NCI-H1417 (cell line): ENCODE data around the gene SLC22A23.

Source experiments
- DNase-seq, 3 experiments: peaks; one replicate each; lab custom pipeline; 2025; lab: John Stamatoyannopoulos, UW

SLC22A23 gene, protein sequence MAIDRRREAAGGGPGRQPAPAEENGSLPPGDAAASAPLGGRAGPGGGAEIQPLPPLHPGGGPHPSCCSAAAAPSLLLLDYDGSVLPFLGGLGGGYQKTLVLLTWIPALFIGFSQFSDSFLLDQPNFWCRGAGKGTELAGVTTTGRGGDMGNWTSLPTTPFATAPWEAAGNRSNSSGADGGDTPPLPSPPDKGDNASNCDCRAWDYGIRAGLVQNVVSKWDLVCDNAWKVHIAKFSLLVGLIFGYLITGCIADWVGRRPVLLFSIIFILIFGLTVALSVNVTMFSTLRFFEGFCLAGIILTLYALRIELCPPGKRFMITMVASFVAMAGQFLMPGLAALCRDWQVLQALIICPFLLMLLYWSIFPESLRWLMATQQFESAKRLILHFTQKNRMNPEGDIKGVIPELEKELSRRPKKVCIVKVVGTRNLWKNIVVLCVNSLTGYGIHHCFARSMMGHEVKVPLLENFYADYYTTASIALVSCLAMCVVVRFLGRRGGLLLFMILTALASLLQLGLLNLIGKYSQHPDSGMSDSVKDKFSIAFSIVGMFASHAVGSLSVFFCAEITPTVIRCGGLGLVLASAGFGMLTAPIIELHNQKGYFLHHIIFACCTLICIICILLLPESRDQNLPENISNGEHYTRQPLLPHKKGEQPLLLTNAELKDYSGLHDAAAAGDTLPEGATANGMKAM

DNA sequence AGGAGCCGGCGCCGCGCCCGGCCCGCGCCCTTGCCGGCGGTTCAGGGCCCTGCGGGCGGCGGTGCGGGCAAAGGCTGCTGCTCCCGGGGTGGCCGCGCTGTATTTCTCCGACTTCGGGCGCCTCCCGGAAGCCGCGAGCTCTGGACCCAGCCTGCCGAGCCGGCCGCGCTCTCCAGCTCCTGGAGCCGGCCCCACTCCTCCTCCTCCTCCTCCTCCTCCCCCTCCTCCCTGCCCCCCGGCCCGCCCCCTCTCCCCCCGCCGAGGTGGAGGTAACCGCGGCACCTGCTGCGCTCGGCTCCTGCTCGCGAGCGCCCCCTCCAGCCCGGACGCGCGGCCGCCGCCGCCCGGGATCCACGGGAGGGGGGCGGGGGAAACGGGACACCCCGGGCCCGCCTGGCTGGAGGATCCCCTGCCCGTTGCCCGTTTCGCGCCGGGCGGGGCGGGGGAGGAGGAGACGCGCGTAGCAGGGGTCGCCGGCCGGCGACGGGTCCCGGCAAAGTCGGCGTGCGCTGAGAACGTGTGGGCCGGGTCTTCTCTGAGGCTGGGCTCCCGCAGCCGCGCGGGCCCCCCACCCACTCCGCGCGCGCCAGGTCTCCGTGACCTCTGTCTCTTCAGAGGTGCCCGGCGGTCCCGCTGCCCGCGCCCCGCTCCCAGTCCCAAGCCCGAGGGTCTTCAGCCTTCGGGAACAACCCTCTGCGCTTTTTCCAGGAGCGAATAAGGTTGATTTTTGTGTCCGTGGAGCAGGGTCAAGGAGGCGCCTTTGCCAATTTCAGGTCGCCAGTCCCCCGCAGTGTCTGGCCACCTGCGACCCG is at the start of gene SLC22A23:
Gene SLC22A23, minus strand, starts transcription at position 153 of the 812 bp plus-strand sequence. CDS start 491 bp downstream, outside the sequence.
- DNase-seq: peak; percentile 61 to 82 (median 72)

DNA sequence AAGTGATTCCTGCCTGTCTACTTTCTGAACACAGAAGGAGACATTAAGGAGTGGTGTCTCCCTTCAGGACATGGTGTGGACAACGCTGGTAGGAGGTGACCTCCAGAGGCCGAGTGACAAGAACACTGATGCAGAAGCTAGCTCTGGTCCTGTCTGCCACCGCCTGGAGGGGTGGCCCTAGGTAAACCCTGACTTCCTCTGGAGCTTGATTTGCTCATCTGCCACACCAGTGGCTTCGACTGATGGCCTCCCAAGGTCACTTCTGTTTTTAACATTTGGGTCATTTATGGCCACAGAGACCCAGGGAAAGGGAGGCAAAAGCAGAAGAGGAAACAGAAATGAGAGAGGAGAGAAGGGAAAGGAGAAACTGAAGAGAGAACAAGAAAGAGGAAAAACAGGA is 49.4 kb upstream of the SLC22A23 start:
- DNase-seq: no peak

DNA sequence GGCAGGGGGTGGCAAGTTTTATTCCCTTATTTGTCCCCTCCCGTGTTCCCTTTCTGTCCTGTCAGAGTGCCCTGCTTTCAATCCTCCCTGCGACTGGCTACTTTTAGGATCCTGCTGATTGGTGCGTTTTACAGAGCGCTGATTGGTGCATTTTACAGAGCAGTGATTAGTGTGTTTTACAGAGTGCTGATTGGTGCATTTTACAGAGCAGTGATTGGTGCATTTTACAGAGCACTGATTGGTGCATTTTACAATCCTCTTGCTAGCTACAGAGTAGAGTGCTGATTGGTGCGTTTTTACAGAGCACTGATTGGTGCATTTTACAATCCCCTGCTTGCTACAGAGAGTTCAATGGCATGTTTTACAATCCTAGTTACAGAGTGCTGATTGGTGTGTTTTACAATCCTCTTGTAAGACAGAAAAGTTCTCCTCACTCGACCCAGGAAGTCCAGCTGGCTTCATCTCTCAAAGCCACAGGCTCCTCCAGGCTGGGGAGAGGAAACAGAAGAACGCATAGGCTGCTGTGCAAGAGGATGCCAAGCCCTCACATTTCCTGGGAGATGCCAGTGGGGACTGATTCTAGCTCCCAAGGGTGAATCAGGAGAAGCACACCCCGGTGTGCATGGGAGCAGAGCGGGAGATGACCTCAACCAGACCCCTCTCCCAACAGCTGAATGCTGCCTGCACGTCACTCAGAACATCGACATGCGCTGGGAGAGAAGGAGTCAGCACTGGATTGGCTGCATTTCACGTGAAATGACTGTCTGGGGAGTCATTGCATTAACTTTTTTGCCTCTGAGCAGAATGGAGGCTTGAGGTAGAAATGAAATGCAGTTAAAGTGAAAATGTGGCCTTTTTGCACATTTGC is 48.3 kb upstream of the SLC22A23 start:
- DNase-seq: no peak

DNA sequence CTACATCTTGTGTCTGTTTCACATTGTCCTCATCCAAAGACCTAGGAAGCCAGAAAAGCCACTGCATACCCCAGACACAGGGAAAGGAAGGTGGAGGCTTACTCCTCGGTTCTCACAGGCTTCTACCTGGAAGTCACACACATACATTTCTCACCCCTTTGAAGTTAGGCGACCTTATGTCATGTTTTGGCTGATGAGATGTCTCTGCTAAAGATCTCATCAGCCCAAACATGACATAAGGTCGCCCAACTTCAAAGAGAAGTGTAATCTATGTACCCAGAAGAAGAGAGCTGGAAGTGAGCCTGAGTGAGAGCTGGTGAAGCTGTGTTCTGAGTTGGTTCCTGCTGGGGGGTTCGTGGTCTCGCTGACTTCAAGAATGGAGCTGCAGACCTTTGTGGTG is 47.5 kb upstream of the SLC22A23 start:
- no peak for DNase-seq

DNA sequence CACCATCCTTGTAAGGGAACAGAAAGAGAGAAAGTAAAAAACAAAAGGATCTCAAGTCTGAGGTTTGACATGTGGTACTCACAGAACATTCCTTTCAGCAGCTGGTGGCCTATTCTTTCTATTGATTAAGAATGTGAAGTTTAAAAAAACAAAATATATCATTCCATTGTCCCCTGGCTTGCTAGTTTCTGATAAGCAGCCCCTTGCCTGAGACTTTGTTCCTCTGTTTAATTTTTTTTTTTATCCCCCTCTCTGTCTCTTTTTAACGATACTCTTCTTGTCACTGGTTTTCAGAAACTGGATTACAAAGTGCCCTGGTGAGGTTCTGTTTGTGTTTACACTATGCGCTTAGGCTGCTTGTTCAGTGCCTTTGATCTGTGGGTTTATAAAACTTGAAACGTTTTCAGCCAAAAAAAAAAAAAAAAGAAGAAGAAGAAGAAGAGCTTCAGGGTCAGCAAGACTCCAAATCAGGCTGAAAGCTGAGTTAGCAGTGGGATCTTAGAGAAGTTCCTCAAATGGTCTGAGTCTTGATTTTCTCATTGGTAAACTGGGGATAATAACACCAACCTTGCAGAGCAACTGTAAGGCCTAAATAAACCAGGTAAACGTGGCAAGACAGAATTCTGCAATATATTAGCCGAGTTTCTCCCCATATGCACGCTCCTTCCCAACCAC is 45.1 kb upstream of the SLC22A23 start:
- DNase-seq: no peak

DNA sequence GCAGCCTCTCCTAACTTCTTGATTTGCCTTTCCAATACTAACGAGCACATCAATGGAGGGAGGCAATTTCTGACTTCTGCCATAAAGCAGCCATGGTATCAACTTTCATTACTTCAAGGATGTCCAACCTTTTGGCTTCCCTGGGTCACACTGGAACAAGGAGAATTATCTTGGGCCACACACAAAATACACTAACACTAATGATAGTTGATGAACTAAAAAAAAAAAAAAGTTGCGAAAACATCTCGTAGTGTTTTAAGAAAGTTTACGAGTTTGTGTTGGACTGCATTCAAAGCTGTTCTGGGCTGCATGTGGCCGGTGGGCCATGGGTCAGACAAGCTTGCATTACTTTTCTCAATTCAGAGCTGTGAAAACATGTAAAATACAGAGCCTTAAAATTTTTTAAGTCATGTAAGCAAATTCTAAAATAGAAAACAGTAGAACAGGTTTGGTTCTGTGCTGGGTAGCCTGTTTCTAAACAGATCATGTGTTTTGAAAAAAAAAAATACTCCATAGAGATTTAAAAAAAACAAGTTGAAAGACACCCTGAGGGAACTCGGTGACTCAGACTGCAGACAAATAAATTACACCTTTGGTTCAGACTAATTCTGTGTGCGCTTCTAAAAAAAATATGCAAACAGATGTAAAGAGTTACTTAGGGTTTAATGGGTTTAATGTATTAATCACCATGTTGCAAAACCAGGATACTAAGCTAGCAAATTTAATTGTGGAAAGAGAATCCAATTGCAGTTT is 43.6 kb upstream of the SLC22A23 start:
- peak in 2 of 3 experiments; percentile 50 to 86 for DNase-seq

DNA sequence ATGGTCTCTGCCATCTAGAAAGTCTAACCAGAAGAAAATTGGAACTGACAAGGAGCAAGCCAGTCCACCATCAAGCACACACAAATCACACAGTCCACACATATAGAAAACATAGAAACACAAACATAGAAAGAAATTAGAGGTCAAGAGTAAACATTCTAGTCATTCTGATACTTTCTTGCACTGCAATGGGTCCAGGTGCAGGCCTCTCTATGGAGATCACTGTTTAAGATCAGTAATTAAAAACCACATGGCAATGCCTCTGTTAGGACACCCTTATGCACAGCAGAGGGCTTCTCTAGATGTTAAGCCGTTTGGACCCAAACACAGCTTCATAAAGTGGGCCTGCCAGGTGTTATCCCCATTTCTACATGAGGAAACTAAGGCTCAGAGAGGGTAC is 42.8 kb upstream of the SLC22A23 start:
- DNase-seq: no peak

DNA sequence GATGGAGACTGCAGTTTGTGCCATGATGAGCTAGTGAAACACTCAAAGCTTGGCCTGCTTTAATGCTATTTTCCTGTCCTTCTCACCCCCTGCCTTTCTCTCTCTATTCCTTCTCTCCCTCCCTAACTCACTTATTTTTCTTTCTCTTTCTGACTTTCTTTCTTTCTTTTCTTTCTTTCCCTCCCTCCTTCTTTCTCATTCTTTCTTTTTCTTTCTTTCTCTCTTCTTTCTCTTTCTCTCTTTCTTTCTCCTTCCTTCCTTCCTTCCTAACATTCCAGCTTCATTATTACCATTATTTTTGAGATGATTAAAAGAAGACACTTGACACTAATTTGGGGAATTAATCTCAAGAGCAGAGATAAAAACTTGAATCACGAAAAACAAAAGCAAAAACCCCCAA is 39.5 kb upstream of the SLC22A23 start:
- DNase-seq: no peak

DNA sequence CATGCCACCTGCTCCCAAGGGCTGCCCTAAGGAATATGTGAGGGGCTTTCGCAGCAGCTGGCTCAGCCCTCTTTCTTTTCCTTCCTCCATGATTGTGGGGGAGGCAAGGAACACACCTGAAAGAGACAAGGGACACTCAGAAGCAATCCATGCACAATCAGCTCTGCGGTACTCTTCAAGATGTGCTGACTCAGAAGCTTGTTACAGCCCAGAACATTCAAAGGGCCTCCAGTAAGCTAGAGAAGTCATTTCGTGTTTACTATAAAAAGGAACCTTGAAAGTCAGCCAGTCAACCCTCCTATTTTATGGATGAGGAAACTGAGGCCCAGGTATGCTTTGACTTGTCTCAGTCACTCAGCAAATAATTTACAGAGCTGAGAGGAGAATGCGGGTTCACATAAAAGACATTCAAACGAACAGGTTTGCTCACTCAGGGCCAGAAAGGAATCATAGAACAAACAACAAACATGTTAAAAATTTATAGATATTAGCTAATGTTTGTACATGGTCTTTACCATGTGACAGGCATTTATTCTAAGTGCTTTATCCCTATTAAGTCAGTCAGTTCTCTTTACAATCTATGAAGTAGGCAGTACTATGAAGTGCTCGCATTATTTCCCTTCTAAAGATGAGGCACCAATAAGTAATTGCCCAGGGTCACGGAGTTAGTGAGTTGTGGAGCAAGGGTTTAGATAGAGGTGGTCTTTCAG is 37.7 kb upstream of the SLC22A23 start:
- DNase-seq: no peak

DNA sequence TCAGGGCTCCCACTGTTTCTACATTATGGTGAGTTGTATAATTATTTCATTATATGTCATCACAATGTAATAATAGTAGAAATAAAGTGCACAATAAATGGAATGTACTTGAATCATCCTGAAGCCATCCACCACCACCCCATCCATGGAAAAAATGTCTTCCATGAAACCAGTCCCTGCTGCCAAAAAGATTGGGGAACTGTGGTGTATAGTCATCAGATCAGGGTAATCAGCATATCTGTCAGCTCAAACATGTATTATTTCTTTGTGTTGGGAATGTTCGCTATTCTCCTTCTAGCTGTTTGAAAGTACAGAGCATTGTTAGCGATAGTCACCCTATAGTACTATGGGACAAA is 33.8 kb upstream of the SLC22A23 start:
- DNase-seq: no peak

DNA sequence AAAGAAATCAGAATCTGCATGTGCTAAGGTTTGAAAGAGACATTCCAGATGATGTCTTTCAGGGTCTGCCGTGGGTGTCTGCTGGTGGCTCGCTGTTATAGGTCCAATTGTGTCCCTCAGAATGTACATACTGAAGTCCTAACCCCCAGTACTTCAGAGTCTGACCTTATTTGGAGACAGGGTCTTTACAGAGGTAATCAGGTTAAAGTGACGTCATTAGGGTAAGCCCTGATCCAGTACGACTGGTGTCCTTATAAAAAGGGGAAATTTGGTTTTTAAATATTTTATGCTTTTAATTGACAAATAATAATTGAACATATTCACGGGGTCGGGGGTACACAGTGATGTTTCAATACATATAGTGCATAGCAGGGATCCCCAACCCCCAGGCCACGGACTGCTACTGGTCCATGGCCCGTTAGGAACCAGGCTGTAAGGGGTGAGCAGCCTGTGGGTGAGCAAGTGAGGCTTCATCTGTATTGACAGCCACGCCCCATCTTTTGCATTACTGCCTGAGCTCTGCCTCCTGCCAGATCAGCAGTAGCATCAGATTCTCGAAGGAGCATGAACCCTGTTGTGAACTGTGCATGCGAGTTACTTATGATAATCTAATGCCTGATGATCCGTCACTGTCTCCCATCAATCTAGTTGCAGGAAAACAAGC is 33.2 kb upstream of the SLC22A23 start:
- no peak for DNase-seq

DNA sequence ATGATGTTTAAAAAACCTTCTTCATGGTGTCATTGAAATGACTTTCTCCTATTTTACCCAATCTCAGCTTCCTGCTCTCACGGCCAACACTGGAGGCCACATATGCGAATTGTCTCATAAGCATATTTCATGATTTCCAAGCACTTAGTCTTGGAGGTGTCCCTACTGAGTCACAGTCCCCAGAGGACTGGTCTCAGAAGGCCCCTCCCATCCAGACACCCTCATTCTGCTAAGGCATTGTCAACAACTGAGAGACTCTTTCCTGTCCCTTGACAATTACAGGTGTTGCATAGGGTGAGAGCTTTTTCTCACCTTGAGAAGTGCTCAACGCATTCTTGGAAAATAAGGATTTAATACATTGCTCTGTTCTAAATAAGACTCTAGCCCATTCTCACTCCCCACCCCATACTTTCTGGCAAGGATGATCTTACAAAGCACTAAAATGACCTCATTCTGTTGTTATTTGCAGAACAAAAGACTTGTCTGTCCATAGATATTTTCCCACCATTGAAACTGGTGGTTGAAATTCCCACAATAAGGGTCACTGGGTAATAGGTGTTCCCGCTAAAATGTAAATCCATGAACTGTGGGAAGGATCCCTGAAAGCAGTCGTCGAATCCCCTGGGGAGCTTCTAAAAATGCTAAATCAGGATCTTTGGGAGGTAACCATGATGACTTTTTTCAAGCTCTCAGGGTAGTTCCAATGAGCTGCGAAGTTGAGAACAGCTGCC is 32.3 kb upstream of the SLC22A23 start:
- no peak for DNase-seq

DNA sequence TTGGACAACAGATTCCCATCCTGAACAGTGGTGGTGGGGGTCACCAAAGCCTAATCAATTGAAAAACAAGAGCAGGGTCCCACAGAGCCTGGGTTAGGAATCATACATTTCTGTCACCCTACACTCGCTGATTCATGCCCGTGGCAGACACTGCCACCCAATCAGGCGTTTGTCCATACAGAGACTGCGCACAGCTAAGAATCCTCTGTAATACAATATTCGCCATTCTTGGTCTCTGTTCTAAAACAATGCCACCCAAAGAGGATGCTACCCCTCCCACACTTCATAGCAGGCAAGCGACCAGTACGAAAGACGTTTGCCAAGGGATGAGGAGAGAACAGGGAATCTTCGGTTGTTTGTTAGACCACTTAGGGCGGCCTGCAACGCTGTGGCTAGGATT is 28.1 kb upstream of the SLC22A23 start:
- DNase-seq: no peak

DNA sequence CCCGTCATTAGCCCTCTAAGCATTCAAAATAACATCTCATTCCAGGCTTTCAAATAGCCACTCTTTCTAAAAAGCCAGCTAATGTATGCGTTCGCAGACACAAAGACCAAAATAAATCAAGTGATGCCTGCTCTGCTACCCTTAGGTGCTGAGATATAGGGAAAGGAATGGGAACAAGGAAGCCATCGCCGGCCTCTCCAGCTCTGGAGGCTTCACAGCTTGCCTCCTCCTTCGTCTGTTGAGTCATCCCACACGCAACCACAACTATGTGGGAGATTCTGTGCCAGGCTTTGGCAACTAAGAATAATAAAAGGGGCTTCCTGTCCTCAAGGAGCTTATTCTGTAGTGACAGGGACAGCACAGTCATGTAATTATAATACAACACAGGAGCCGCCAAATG is 27.3 kb upstream of the SLC22A23 start:
- no peak for DNase-seq

DNA sequence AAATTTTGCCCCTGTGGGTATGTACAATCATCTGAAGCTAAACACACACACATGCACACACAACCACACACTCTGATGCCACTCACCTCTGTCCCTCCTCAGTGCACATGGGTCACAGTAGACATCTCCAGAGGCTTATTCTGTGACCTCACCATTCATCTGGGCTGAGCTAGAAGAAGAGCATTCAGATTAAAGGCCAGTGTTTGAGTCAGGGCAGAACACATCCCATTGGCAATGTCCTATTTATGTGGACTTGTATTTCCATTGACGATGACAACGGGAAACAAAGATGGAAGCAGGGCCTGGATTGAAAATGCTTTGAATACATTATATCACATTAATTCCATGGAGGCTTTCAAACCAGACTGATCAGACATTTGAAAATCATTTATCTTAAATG is 26.8 kb upstream of the SLC22A23 start:
- no peak for DNase-seq

DNA sequence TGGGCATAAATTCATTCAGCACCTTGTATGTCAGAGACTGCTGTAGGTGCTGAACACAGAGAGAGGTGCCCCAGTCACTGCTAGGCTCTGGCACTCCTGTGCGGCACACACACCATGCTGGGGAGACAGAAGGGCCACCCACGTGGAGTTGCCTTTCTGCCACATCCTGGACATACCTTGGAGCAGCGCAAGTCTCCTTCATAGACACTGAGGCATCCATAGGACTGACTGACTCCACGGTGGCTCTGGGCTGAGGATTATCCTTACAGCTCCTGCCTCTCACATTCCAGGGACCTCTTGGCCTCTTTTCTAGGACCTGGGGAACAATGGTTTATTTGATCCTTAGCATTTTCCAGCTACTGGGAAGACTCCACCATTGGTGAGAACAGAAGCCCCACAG is 26.0 kb upstream of the SLC22A23 start:
- no peak for DNase-seq

DNA sequence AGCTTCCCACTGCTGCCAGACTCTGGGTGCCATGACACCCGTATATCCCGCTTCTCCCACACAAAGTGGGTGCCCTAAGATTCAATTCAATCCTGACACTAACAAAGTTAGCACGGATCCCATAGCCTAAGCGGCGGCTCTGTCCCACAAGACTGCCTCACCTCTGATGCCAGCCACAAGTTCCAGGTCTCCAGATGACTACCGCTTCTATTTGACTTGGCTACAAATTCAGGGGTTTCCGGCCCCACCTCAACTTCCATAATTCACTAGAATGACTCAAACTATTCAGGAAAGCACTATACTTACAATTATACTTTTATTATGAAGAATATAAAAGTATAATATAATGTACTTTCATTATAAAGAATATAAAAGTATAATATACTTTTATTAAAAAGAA is 24.8 kb upstream of the SLC22A23 start:
- no peak for DNase-seq

DNA sequence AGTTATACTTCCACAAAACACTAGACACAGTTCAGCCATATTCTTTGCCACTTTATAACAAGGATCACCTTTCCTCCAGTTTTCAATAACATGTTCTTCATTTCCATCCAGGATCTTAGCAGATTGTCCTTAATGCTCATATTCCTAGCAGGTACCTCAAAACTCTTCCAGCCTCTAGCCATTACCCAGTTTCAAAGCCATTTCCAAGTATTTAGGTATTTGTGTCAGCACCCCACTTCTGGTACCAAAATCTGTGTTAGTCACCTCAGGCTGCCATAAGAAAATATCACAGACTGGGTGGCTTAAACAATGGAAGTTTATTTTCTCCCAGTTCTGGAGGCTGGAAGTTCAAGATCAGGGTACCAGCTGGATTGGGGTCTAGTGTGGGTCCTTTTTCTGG is 23.2 kb upstream of the SLC22A23 start:
- DNase-seq: no peak

DNA sequence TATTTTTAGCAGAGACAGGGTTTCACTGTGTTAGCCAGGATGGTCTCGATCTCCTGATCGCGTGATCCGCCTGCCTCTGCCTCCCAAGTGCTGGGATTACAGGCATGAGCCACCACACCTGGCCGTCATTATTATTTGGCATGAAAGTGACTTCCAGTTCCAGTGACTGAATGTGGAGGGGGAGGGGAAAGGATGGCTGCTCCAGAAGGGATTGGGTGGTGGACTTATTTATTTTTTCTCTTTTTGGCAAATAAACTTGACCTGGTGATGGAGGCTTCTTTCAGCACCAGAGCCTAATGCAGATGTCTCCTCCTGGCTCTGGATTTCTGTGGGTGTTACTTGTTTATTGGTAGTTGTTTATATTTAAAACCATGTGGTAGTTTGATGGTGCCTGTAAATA is 16.9 kb upstream of the SLC22A23 start:
- no peak for DNase-seq
